ENCODE data around the gene CYB5B.

CYB5B gene

DNA sequence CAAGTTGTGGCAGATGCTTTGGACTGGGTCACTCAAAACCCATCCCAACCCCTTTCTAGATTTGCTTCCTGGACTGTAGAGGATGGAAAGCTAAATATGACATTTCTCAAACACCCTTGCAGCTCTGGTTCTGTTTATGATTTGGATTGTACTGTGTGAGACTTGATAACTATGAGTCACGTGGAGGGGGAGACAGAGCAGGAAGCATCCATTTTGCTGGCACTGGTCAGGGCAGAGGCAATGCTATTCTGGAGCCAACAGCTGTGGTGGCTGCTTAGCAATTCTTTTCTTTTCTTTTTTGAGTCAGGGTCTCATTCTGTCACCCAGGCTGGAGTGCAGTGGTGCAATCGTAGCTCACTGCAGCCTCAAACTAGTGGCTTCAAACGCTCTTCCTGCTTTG, 25.1 kb upstream of the CYB5B start:
- TF ChIP-seq POLR2A (IDR thresholded peaks at IDR 0.05; ENCODE audit: low read depth, low read length), result no peak
- FAIRE-seq (no peak), DNase-seq (ENCODE audit: insufficient read length, low spot score) (no peak)

DNA sequence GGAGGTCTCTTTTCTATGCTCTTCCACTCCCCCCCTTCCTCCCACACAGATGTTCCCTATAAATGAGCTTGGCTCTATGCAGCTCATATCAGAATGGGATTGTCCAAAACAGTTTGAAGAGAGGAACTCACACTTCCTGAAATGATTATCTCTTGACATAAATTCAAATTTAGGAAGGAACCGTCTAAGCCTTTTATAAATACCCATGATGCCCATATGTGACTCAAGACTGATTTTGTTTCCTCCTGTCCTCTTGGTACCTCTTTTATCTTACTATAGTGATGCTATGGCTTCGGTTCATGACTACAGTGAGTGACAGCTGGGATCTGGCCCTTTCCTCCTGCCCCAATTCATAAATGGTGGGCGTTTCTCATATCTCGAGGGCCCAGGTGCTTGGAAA, 22.0 kb upstream of the CYB5B start:
- no peak for FAIRE-seq
- TF ChIP-seq POLR2A (IDR thresholded peaks at IDR 0.05; ENCODE audit: low read depth, low read length), result no peak
- DNase-seq (ENCODE audit: insufficient read length, low spot score), result no peak

DNA sequence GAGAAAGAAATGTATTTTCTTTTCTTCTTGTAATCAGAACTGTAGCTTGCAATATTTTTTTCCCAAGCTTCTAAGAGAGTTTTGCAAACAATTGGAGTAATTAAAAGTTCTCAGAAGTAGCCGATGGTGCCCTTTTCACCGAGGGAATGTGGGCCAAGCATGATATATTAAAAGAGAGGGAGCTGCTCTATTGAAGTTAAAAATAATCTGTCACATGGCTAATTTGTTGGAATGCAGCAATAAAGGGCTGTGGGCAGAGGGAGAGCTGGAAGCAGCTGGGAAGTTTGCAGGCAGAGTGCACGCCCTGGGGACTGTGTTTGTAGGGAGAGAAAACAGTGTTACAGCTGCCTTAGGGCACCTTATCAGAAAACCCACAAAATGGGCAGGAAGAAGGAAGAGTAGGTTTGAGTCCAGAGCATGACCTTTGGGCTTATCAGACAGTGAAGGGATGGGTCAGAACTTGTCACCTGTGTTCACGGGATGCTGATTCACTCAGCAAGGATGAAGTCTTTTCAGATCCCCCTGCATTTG, 20.1 kb upstream of the CYB5B start:
- TF ChIP-seq POLR2A (IDR thresholded peaks at IDR 0.05; ENCODE audit: low read depth, low read length), result no peak
- peak; percentile 61 for FAIRE-seq
- DNase-seq (ENCODE audit: insufficient read length, low spot score), result no peak

DNA sequence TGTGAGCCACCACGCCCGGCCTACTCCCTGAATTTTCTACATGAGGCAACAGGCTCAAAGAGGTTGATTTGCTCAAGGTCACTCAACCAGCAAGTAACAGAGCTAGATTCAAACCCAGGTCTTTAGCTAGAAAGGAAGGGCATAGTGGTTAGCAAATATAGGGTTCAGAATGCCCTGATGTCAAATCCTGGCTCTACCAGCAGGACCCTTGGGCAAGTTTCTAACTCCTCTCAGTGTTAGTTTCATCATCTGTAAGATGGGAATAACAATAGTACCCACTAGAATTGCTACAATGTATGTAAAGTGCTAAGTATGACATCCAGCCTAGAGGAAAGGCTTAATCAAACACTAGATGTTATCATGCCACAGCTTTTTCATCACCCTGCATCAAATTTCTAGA, 19.1 kb upstream of the CYB5B start:
- FAIRE-seq (no peak), DNase-seq (ENCODE audit: insufficient read length, low spot score) (no peak)
- TF ChIP-seq POLR2A (IDR thresholded peaks at IDR 0.05; ENCODE audit: low read depth, low read length), result no peak

DNA sequence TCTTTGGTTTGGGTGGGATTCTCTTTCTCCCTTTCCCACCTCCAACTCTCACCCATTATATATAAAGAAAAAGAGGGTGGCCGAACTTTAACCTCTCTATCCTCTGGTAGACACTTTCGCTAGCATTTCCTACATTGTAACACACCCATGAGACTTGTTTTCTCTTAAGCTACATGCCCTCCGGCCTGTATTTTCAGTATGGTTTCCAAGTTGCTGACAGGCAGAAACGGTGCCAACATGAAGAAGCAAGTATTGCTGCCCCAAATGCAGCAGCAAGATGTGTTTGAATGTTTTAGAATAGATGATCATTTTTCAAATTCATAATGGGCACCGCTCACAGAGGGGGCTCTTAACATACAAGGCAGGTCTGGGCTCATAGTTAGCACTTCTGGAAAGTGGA, 18.7 kb upstream of the CYB5B start:
- TF ChIP-seq POLR2A (IDR thresholded peaks at IDR 0.05; ENCODE audit: low read depth, low read length), result no peak
- DNase-seq (ENCODE audit: insufficient read length, low spot score), result no peak
- FAIRE-seq, result no peak

DNA sequence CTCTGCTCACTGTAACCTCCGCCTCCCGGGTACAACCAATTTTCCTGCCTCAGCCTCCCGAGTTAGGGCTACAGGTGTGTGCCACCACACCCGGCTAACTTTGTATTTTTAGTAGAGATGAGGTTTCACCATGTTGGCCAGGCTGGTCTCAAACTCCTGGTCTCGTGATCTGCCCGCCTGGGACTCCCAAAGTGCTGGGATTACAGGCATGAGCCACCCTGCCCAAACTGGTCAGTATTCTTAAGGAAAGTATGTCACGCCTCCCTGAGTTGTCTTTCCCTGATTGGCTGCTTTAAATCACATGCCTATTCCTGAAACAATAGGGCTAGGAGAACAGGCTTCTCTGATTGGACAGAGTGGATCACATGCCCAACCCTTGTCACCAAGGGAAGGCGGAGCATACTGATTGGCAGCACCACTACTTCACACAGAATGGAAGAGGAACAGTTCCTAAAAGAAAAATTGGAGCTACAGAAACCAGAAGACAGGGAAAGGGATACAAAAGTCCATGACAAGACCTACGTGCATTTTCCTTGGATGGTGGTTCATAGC, 17.6 kb upstream of the CYB5B start:
- DNase-seq (ENCODE audit: insufficient read length, low spot score), result peak; percentile 65
- no peak for TF ChIP-seq POLR2A (IDR thresholded peaks at IDR 0.05; ENCODE audit: low read depth, low read length)
- no peak for FAIRE-seq

DNA sequence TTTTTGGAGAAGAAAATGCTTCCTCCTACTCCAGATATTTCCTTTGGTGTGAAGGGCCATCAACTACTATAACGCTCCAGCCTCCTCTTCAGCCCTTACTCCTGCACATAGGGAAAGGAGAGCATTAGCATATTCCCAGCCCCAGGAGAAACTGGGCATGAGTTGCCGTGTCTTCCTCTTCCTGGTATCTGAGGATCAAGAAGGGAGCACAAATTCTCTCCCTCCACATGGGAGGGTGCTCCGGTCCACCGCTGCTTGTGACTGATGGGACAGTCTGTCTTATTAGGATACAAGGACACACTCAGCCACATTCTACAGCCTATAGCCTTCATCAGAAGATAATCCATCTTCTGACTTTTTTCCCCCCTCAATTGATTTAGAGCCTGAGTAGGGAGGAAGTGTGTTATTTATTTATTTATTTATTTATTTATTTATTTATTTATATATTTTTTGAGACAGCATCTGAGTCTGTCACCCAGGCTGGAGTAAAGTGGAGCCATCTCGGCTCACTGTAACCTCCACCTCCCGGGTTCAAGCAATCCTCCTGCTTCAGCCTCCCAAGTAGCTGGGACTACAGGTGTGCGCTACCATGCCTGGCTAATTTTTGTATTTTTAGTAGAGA, 16.6 kb upstream of the CYB5B start:
- no peak for FAIRE-seq
- DNase-seq (ENCODE audit: insufficient read length, low spot score), result no peak
- TF ChIP-seq POLR2A (IDR thresholded peaks at IDR 0.05; ENCODE audit: low read depth, low read length), result no peak

DNA sequence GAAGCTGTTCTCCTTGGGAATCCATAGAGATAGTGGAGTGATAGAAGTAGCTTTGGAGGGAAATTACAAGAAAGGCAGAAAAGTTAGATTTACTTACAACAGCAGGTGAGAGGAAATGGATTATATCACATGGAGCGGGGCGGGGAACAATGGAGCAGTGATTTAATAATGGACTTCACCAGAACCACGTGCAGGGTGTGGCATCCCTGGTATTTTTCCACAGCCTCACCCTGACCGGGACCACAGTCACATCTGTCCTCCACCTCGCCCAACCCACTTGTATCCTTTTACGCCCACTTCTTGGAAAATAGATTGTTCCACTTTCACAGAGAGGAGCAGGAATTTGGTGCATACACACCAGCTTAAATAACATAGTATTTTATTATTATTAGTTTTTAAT, 15.9 kb upstream of the CYB5B start:
- DNase-seq (ENCODE audit: insufficient read length, low spot score) (no peak), FAIRE-seq (no peak)
- no peak for TF ChIP-seq POLR2A (IDR thresholded peaks at IDR 0.05; ENCODE audit: low read depth, low read length)

DNA sequence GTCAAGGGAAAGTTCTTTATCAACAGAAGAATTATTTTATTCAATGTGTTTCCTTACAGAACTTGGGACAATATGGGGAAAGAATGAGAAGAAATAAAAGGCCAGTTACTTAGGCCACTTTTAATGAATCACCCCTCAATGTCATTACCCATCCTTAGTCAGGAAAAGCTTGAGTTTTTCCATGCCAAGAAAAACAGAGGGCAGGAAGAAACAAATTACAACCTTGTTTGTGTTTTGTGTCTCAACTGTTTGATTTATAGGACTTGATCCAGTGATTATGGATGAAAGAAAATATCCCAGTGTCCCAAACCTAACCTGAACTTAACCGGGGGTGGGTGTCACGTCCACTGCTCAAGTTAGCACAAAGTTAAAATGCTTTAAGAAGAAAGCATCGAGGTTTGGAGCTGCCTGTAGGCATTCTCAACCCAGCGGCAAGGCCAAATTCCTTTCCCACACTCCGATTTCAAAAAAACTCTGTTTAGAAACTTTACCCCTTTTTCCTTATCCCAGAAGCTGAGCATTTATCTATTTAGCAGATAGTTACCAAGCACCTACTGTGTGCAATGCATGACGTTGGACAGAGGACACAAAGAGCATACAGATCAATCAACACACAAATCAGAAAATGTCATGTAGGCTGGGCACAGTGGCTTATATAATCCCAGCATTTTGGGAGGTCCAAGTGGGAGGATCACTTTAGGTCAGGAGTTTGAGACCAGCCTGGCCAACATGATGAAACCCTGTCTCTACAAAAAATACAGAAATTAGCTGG, 14.0 kb upstream of the CYB5B start:
- DNase-seq (ENCODE audit: insufficient read length, low spot score) (peak; percentile 27), FAIRE-seq (peak; percentile 66)
- TF ChIP-seq POLR2A (IDR thresholded peaks at IDR 0.05; ENCODE audit: low read depth, low read length), result no peak

DNA sequence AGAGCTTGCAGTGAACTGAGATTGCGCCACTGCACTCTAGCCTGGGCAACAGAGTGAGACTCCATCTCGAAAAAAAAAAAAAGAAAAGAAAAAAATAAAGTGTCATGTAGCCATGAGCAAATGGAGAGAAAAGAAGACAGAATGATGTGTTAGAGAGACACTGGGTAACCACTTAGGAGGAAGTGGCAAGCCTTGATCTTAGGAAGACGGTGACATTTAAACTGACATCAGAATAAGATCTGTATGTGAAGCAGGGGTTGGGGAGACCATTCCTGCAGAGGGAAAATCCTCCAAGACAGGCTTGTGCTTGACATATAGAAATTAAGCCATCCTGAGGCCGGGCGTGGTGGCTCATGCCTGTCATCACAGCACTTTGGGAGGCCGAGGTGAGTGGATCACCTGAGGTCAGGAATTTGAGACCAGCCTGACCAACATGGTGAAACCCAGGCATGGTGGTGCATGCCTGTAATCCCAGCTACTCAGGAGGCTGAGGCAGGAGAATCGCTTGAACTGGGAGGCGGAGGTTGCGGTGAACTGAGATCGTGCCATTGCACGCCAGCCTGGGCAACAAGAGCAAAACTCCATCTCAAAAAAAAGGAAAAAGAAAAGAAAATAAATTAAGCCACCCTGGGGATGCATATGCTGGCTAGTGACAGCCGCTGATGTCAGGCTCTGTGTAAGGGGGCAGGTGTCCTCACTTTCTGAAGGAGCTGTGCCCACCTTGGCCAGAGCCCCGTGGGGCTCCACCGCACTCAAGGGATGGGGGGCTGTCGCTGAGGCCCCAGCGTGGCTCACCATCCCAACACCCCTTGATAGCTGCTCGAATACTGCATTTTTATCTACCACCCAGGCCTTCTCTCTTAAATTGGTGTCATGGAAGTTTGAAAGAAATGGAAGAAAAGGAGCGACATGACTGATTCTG, 13.1 kb upstream of the CYB5B start:
- DNase-seq (ENCODE audit: insufficient read length, low spot score), result no peak
- FAIRE-seq, result no peak
- TF ChIP-seq POLR2A (IDR thresholded peaks at IDR 0.05; ENCODE audit: low read depth, low read length), result no peak

DNA sequence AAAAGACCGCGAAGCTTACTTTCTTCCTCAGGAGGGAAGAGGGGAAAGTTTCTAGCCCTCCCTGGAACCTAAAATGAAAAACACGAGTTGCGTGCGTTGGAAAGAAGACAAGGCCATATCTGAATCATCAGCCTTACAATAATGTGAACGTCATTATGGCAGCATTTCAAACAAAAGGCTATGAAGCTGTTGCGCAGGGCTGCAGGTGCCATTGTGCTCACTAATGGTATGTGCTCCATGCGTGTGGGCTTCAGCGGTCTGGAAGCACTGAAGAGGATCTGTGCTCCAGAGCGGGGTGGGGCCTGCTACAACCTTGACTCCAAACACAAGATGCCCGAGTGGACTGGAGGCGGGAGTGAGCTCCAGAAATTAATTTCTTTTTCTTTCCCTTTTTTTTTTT, 12.1 kb upstream of the CYB5B start:
- DNase-seq (ENCODE audit: insufficient read length, low spot score), result no peak
- TF ChIP-seq POLR2A (IDR thresholded peaks at IDR 0.05; ENCODE audit: low read depth, low read length), result no peak
- FAIRE-seq, result no peak

DNA sequence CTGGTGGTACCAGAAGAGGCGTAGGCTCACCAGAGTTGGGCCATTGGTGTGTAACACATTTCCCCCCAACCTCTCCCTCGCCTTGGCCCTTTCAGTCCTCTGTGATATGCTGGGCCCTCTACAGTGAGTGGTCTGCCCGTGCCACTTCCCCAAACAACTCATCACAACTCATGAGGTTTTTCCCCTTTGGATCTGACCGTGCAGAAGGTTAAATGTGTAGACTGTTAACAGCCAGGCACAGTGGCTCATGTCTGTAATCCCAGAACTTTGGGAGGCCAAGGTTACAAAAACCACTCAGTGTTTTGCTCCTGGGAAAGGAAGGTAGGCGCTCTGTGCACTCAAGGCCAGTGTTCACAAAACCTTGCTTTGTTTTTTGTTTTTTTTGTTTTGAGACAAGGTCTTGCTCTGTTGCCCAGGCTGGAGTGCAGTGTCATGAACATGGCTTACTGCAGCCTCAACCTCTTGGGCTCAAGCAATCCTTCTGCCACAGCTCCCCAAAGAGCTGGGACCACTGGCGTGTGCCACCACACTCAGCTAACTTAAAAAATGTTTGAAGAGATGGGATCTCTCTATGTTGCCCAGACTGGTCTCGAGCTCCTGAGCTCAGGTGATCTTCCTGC, 11.3 kb upstream of the CYB5B start:
- TF ChIP-seq POLR2A (IDR thresholded peaks at IDR 0.05; ENCODE audit: low read depth, low read length), result no peak
- no peak for DNase-seq (ENCODE audit: insufficient read length, low spot score)
- FAIRE-seq, result no peak

DNA sequence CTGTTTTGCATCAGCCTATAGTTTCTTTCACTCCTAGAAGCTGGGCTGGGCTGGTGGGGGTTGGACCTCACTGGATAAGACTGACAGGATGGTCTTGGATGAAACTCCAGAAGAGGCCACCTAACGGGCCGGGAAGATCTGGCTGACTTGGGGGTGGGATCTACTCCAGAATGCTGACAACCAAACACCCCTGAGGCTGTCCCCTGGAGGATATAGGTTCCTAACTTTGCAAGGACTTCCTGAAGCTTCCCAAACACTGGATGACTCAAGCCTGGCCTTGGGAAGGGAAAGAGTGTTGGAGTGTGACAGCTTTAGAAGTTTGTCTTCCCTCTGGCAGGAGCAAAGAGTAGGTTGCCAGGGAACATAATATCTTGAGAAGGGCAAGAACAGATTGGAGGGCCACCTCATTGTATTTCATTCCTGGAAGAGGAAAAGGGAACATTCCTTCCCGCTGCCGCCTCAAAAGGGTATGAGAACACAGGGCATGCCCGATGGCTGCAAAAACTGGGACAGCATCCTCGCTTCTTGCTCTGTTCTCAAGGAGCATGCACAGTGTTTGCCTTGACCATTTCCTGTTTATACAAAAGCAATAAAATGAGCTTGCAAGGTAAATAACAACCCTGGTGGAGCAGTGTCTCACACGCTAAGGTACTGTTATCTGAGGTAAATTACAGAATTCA, 6.8 kb upstream of the CYB5B start:
- FAIRE-seq, result peak; percentile 52
- no peak for DNase-seq (ENCODE audit: insufficient read length, low spot score)
- no peak for TF ChIP-seq POLR2A (IDR thresholded peaks at IDR 0.05; ENCODE audit: low read depth, low read length)

Data from H54 (cell line).